K562 (cell line): ENCODE measurements around the gene CDYL2. TPM values are rescaled to one million over a fixed set of nuclear protein-coding genes. Genes with fewer than 3 reads are reported as not detected.

Source experiments
- ATAC-seq: fragments of 200-7000 bp; cut with Tn5 transposase; 3 replicates; pipeline ENCODE4 v1.9.1; 2020; ENCODE audit warnings: moderate library complexity
- BruUV-seq: library from RNA; stranded (reverse); fragments of 400-500 nt; replicated peaks from 2 replicates; lab custom pipeline; 2021; lab: Mats Ljungman, UMichigan
- CTCF ChIA-PET: fragments of 300-600 bp; formaldehyde crosslinking; extraction: SDS; loops from one replicate; lab custom pipeline; 2021; ENCODE audit warnings: low intra/inter-chr PET ratio; lab: Yijun Ruan, JAX
- POLR2A ChIA-PET: fragments of 300-600, 350-650 bp; sonication (Branson Sonifier 250); formaldehyde crosslinking; extraction: SDS; loops from one replicate; lab custom pipeline; 2021; ENCODE audit warnings: antibody characterized with exemption, inconsistent platforms; lab: Yijun Ruan, JAX
- DNase-seq, 4 experiments: peaks; one replicate each; pipeline versions ENCODE4 v3.0.0 to v3.0.0-alpha.2; 2011 to 2018; ENCODE audit warnings: low spot score in 3 of 4, mixed read lengths in 3 of 4; ENCODE audit errors: extremely low read depth in 1 of 4
- FAIRE-seq: peaks from 2 replicates; lab custom pipeline; 2011; peaks lifted over from hg19 to GRCh38; lab: Jason Lieb, UNC
- H2AFZ ChIP-seq: 2 replicates; pipeline ENCODE4 v1.6.0; 2011; ENCODE audit warnings: low read depth, low read length, control low read depth, inconsistent platforms
- H3K27ac ChIP-seq: fragments of 200-600 bp; 3 replicates; pipeline ENCODE4 v1.8.0; 2011; ENCODE audit warnings: low read depth, mild to moderate bottlenecking, control low read depth, inconsistent platforms, low read length, moderate library complexity, mixed read lengths; ENCODE audit errors: extremely low read depth
- H3K27me3 ChIP-seq, 2 experiments: fragments of 300-600 bp in 1 of 2; 2 replicates in 1 of 2; 3 replicates in 1 of 2; pipeline versions ENCODE4 v1.6.0 to v1.8.0; 2011; ENCODE audit warnings: inconsistent platforms in 2 of 2, low read length in 2 of 2, mild to moderate bottlenecking in 1 of 2, mixed read lengths in 1 of 2, moderate library complexity in 1 of 2; ENCODE audit not compliant: control insufficient read depth in 2 of 2, insufficient read depth in 2 of 2
- H3K36me3 ChIP-seq: fragments of 300-600 bp; 3 replicates; pipeline ENCODE4 v1.8.0; 2011; ENCODE audit warnings: mild to moderate bottlenecking, low read length, inconsistent platforms; ENCODE audit not compliant: control insufficient read depth, insufficient read depth
- H3K4me1 ChIP-seq, 2 experiments: fragments of 200-600 bp in 1 of 2; replicated peaks in 1 of 2; 2 replicates in 1 of 2; 3 replicates in 1 of 2; pipeline versions ENCODE4 v1.5.1 to v1.8.0; 2011; ENCODE audit warnings: inconsistent platforms in 2 of 2, low read length in 2 of 2, mild to moderate bottlenecking in 1 of 2, mixed read lengths in 1 of 2, moderate library complexity in 1 of 2; ENCODE audit not compliant: control insufficient read depth in 2 of 2, insufficient read depth in 2 of 2
- H3K4me2 ChIP-seq: 2 replicates; pipeline ENCODE4 v1.6.1; 2011; ENCODE audit warnings: low read length, control low read depth, inconsistent platforms, mixed read lengths; ENCODE audit not compliant: insufficient read depth
- H3K4me3 ChIP-seq: fragments of 200-600 bp; sonication (generic), shearing (Covaris generic); 2 replicates; pipeline ENCODE4 v1.5.1; 2016; ENCODE audit warnings: control low read depth, inconsistent platforms
- H3K79me2 ChIP-seq: fragments of 200-600 bp; 3 replicates; pipeline ENCODE4 v1.8.0; 2011; ENCODE audit warnings: low read length, inconsistent platforms; ENCODE audit not compliant: control insufficient read depth, insufficient read depth
- H3K9ac ChIP-seq, 2 experiments: 2 replicates each; pipeline versions ENCODE4 v1.6.0 to v1.6.1; 2011; ENCODE audit warnings: low read depth in 2 of 2, low read length in 2 of 2, control low read depth in 1 of 2, inconsistent platforms in 1 of 2, mild to moderate bottlenecking in 1 of 2, mixed read lengths in 1 of 2; ENCODE audit not compliant: insufficient read depth in 1 of 2
- H3K9me1 ChIP-seq: one replicate; pipeline ENCODE4 v1.6.0; 2011; ENCODE audit warnings: inconsistent platforms, mild to moderate bottlenecking, low read length, moderate library complexity; ENCODE audit not compliant: control insufficient read depth, insufficient read depth
- H3K9me3 ChIP-seq: replicated peaks from 2 replicates; pipeline ENCODE4 v1.5.1; 2011; ENCODE audit warnings: low read depth, low read length, inconsistent platforms; ENCODE audit not compliant: control insufficient read depth, insufficient read depth
- H4K20me1 ChIP-seq: replicated peaks from 2 replicates; pipeline ENCODE4 v1.6.1; 2011; ENCODE audit warnings: low read length, inconsistent platforms, mixed read lengths; ENCODE audit not compliant: control insufficient read depth, insufficient read depth
- HLTF ChIP-seq: fragments of 450-650 bp; IDR thresholded peaks from 2 replicates; pipeline ENCODE4 v1.6.1; 2016
- HMG20A ChIP-seq: fragments of 450-650 bp; formaldehyde crosslinking; conservative IDR thresholded peaks from 2 replicates; pipeline ENCODE4 v1.4.0; 2020; ENCODE audit warnings: mild to moderate bottlenecking, mixed read lengths
- MYNN ChIP-seq, 2 experiments: sonication (generic); formaldehyde crosslinking in 1 of 2; IDR thresholded peaks; 2 replicates each; pipeline versions ENCODE4 v1.5.0 to v1.6.1; 2016 to 2020; ENCODE audit warnings: antibody characterized with exemption in 1 of 2, missing genetic modification reagents in 1 of 2
- PTBP1 ChIP-seq: fragments of 200-400 bp; formaldehyde crosslinking; IDR thresholded peaks from 2 replicates; pipeline ENCODE4 v1.6.1; 2017; ENCODE audit warnings: low read depth, low read length
- RNF2 ChIP-seq: sonication (generic); IDR thresholded peaks from 2 replicates; pipeline ENCODE4 v1.6.1; 2016
- SMAD3 ChIP-seq: fragments of 450-650 bp; formaldehyde crosslinking; conservative IDR thresholded peaks from 2 replicates; pipeline ENCODE4 v1.4.0; 2020; ENCODE audit warnings: mild to moderate bottlenecking
- SMARCE1 ChIP-seq: fragments of 450-650 bp; IDR thresholded peaks from 2 replicates; pipeline ENCODE4 v1.7.1; 2016; ENCODE audit warnings: mild to moderate bottlenecking
- SRSF1 ChIP-seq: fragments of 200-400 bp; formaldehyde crosslinking; IDR thresholded peaks from 2 replicates; pipeline ENCODE4 v1.6.1; 2017; ENCODE audit warnings: mild to moderate bottlenecking, low read depth, low read length, moderate library complexity
- XRCC4 ChIP-seq: IDR thresholded peaks from one replicate; pipeline ENCODE4 v1.6.1; 2011; ENCODE audit not compliant: insufficient read depth, insufficient read length; ENCODE audit errors: extremely low read depth
- ZFP36 ChIP-seq: fragments of 150-350 bp; IDR thresholded peaks from 2 replicates; pipeline ENCODE4 v1.6.1; 2018; ENCODE audit warnings: low read length, low read depth; ENCODE audit not compliant: partially characterized antibody
- ZNF699 ChIP-seq: fragments of 250-450 bp; sonication (Bioruptor Pico); IDR thresholded peaks from 2 replicates; pipeline ENCODE4 v1.8.0; 2021; ENCODE audit warnings: mild to moderate bottlenecking, moderate library complexity; ENCODE audit not compliant: insufficient replicate concordance
- WGBS: fragments of 100-300 bp; shearing (Covaris generic); methylation state at CpG from one replicate; pipeline ENCODE4 v1.1.6; 2016; ENCODE audit warnings: low coverage, mixed read lengths; ENCODE audit not compliant: insufficient coverage; ENCODE audit errors: missing lambda C conversion rate; 5-methylcytosine and 5-hydroxymethylcytosine counted together
- in situ Hi-C: fragments of 300-500 bp; cut with MboI; formaldehyde crosslinking; loops from 4 replicates; pipeline ENCODE4 v1.15.0; 2018; ENCODE audit warnings: inconsistent platforms, mixed read lengths
- intact Hi-C: fragments of 100-400 bp; cut with micrococcal nuclease; formaldehyde crosslinking; loops from 2 replicates; pipeline ENCODE4 v1.14.2; 2022
- polyA plus RNA-seq, 8 experiments: library from polyadenylated mRNA; depleted of rRNA in 4 of 8; stranded (reverse) in 5 of 8; unstranded in 3 of 8; fragments of >200 nt; fragmentation: Nextera tagmentation in 2 of 8; fragmentation: Illumina TruSeq in 1 of 8; extraction: Ambion mirVana in 2 of 8; extraction: Trizol in 1 of 8; gene quantifications; 2 replicates each; pipeline versions ENCODE4 v1.2.1 to v1.2.3, GENCODE V29; 2011 to 2014; ENCODE audit warnings: inconsistent platforms in 1 of 8, missing spikeins in 1 of 8
- total RNA-seq, 7 experiments: library from RNA; depleted of rRNA in 6 of 7; stranded (reverse); fragments of >200 nt in 6 of 7; fragmentation: Illumina TruSeq in 2 of 7; extraction: Trizol in 2 of 7; gene quantifications; 2 replicates each; pipeline versions ENCODE4 v1.2.1 to v1.2.3, GENCODE V29; 2011 to 2021; ENCODE audit warnings: low replicate concordance in 1 of 7
- TF ChIP-seq, protein P1 (sequence below): fragments of 250-450 bp; sonication (Bioruptor Pico); IDR thresholded peaks from 2 replicates; pipeline ENCODE4 v1.8.0; 2022; ENCODE audit warnings: moderate library complexity, mild to moderate bottlenecking, inconsistent platforms
- TF ChIP-seq, protein P2 (sequence below): sonication (generic); formaldehyde crosslinking; IDR thresholded peaks from 2 replicates; pipeline ENCODE4 v1.8.1; 2022; ENCODE audit warnings: missing genetic modification reagents
- TF ChIP-seq, protein P3 (sequence below): fragments of 250-450 bp; sonication (Bioruptor Pico); IDR thresholded peaks from 2 replicates; pipeline ENCODE4 v1.8.0; 2021; ENCODE audit warnings: mild to moderate bottlenecking, moderate library complexity
- TF ChIP-seq, protein P4 (sequence below): IDR thresholded peaks from 2 replicates; pipeline ENCODE4 v1.6.1; 2011; ENCODE audit not compliant: insufficient read length; ENCODE audit errors: extremely low read depth

CDYL2 gene
- total and polyA plus RNA-seq, 9 of the 15 experiments (the other 6 are each of a cell fraction or from before 2014, with no cell fraction given) = under 0.01 to 0.04 (median 0.01) TPM; not detected in 6

DNA sequence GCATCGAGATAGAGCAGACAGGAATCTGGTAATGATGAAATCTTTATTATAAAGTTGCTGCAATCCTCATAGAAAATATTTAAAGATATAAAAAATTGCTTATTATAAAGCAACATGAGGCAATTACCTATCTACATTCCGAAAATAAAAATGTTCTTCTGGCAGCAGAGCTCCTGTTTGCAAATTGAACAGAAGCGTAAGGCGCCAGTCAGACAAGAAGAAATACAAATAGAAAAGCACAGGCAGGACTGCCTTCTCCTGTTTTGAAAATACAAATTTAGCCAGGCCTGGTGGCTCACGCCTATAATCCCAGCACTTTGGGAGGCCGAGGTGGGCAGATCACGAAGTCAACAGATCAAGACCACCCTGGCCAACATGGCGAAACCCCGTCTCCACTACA, 95.6 kb downstream of the CDYL2 start:
- POLR2A ChIA-PET = no interaction called here
- Histone ChIP-seq H3K4me1 (no peaks in the 10 kb centered on the region), H3K79me2 (no peaks in the 10 kb centered on the region), H3K4me2 (no peak overlapping the region), H3K27me3 (0 out of 5 replicates have a peak, but pooled peaks cover 0 to 5% of the 10 kb centered on the region in 2 experiments), H3K9me3 (no peaks in the 10 kb centered on the region), H3K36me3 (no peaks in the 10 kb centered on the region), H3K9ac (no peak overlapping the region), H2AFZ (no peak overlapping the region), H3K9me1 (no peaks in the 10 kb centered on the region), H4K20me1 (no peaks in the 10 kb centered on the region), H3K27ac (no peak overlapping the region), H3K4me3 (no peak overlapping the region)
- in situ Hi-C loops (no loop called here), intact Hi-C loops (no loop called here)
- no peak for DNase-seq
- TF ChIP-seq RNF2 (no peak), PTBP1 (no peak), MYNN (IDR thresholded peaks at IDR 0.05) (no peak), MYNN (CRISPR knock-in tag; IDR thresholded peaks at IDR 0.05) (no peak), SMARCE1 (no peak)
- ATAC-seq = no peak
- CTCF ChIA-PET = no interaction called here
- no TSS peak for BruUV-seq
- FAIRE-seq = no peak
- 3% methylated on average over 9 of the region's 9 CpGs for WGBS

DNA sequence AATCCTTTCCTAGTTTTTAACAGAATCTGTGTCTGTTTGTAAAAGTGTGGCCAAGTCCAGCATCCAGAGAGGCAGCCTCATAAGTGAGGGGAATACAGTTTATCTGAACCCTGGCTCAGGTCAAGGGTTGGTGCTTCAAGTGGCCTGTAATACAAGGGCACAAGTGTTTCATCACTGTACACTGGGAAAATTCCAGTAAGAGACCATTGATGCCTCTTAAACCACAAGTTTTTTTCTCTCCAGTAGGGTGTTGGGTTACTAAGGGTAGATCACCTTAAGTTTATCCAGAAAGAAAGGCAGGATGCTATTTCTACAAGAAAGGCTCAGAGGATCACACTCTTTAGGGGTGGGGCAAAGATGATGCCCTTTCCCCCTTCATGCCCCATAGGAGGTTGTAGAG, 96.7 kb downstream of the CDYL2 start:
- H3K27me3 ChIP-seq = 0 out of 5 replicates have a peak, but pooled peaks cover 0 to 5% of the 10 kb centered on the region in 2 experiments
- ATAC-seq = no peak
- H4K20me1 ChIP-seq = no peaks in the 10 kb centered on the region
- H3K27ac ChIP-seq = no peak overlapping the region
- ChIA-PET CTCF (no interaction called here), POLR2A (no interaction called here)
- in situ Hi-C loops (no loop called here), intact Hi-C loops (no loop called here)
- H3K4me1 ChIP-seq = no peaks in the 10 kb centered on the region
- no peak for DNase-seq
- H3K79me2 ChIP-seq = no peaks in the 10 kb centered on the region
- H3K4me3 ChIP-seq = no peak overlapping the region
- no peaks in the 10 kb centered on the region for H3K9me1 ChIP-seq
- H2AFZ ChIP-seq = no peak overlapping the region
- H3K9me3 ChIP-seq = no peaks in the 10 kb centered on the region
- no TSS peak for BruUV-seq
- no peak for FAIRE-seq
- H3K4me2 ChIP-seq = no peak overlapping the region
- no peaks in the 10 kb centered on the region for H3K36me3 ChIP-seq
- H3K9ac ChIP-seq = no peak overlapping the region
- TF ChIP-seq ZNF699 = no peak
- no peak for TF ChIP-seq XRCC4
- no peak for TF ChIP-seq SMAD3
- TF ChIP-seq, protein P1, sequence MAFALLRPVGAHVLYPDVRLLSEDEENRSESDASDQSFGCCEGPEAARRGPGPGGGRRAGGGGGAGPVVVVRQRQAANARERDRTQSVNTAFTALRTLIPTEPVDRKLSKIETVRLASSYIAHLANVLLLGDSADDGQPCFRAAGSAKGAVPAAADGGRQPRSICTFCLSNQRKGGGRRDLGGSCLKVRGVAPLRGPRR (CRISPR knock-in tag) = no peak
- TF ChIP-seq SRSF1 = no peak
- TF ChIP-seq, protein P2, sequence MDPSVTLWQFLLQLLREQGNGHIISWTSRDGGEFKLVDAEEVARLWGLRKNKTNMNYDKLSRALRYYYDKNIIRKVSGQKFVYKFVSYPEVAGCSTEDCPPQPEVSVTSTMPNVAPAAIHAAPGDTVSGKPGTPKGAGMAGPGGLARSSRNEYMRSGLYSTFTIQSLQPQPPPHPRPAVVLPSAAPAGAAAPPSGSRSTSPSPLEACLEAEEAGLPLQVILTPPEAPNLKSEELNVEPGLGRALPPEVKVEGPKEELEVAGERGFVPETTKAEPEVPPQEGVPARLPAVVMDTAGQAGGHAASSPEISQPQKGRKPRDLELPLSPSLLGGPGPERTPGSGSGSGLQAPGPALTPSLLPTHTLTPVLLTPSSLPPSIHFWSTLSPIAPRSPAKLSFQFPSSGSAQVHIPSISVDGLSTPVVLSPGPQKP (CRISPR knock-in tag) = no peak
- TF ChIP-seq ZFP36 = no peak
- no peak for TF ChIP-seq HMG20A
- TF ChIP-seq, protein P3, sequence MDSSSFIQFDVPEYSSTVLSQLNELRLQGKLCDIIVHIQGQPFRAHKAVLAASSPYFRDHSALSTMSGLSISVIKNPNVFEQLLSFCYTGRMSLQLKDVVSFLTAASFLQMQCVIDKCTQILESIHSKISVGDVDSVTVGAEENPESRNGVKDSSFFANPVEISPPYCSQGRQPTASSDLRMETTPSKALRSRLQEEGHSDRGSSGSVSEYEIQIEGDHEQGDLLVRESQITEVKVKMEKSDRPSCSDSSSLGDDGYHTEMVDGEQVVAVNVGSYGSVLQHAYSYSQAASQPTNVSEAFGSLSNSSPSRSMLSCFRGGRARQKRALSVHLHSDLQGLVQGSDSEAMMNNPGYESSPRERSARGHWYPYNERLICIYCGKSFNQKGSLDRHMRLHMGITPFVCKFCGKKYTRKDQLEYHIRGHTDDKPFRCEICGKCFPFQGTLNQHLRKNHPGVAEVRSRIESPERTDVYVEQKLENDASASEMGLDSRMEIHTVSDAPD (CRISPR knock-in tag) = no peak
- TF ChIP-seq HLTF = no peak
- TF ChIP-seq, protein P4, sequence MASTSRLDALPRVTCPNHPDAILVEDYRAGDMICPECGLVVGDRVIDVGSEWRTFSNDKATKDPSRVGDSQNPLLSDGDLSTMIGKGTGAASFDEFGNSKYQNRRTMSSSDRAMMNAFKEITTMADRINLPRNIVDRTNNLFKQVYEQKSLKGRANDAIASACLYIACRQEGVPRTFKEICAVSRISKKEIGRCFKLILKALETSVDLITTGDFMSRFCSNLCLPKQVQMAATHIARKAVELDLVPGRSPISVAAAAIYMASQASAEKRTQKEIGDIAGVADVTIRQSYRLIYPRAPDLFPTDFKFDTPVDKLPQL = no peak
